ENCODE results near the gene CATSPERB. TPM values are rescaled to one million over a fixed set of nuclear protein-coding genes. Genes with fewer than 3 reads are reported as not detected.
"Not testable (repeated sequence)": the region's sequence is repeated elsewhere in the genome, so short reads cannot be mapped to it uniquely, and the experiment has no call there.

Gene CATSPERB
- total RNA-seq, 2 experiments from 2014 or later, result 0.14 to 0.29 TPM

GRCh38 chr14:91613459-91614112 is 118.3 kb downstream of the CATSPERB start:
- no peaks in the 10 kb centered on the region for H3K36me3 Mint-ChIP-seq
- DNase-seq (no peak), ATAC-seq (no peak)
- peaks cover 3% of the 10 kb centered on the region for H3K4me1 Mint-ChIP-seq
- no peaks in the 10 kb centered on the region for H3K27me3 Mint-ChIP-seq
- H3K27ac Mint-ChIP-seq, result no peak overlapping the region
- H3K9me3 Mint-ChIP-seq (ENCODE audit: low read depth), result no peaks in the 10 kb centered on the region
- CTCF ChIA-PET, result no interaction called here
- no peak overlapping the region for H3K4me3 Mint-ChIP-seq

GRCh38 chr14:91611528-91611927 is 120.4 kb downstream of the CATSPERB start:
- Mint-ChIP-seq H3K27me3 (peaks cover 5% of the 10 kb centered on the region), H3K4me1 (no peaks in the 10 kb centered on the region), H3K9me3 (ENCODE audit: low read depth) (no peaks in the 10 kb centered on the region), H3K36me3 (no peaks in the 10 kb centered on the region), H3K27ac (no peak overlapping the region), H3K4me3 (no peak overlapping the region)
- DNase-seq (no peak), ATAC-seq (no peak)
- CTCF ChIA-PET, result no interaction called here

- ATAC-seq (no peak), DNase-seq (no peak)
- CTCF ChIA-PET, result no interaction called here
- Mint-ChIP-seq H3K9me3 (ENCODE audit: low read depth) (no peaks in the 10 kb centered on the region), H3K27me3 (peaks cover 5% of the 10 kb centered on the region), H3K4me3 (no peak overlapping the region), H3K27ac (no peak overlapping the region), H3K36me3 (no peaks in the 10 kb centered on the region), H3K4me1 (no peaks in the 10 kb centered on the region)
Observed at GRCh38 chr14:91609161-91609560, 122.7 kb downstream of the CATSPERB start.

GRCh38 chr14:91607322-91608047 is 124.4 kb downstream of the CATSPERB start:
- Mint-ChIP-seq H3K4me3 (no peak overlapping the region), H3K9me3 (ENCODE audit: low read depth) (no peaks in the 10 kb centered on the region), H3K27me3 (peaks cover 8% of the 10 kb centered on the region), H3K36me3 (no peaks in the 10 kb centered on the region), H3K27ac (no peak overlapping the region), H3K4me1 (no peaks in the 10 kb centered on the region)
- ATAC-seq, result no peak
- CTCF ChIA-PET, result no interaction called here
- no peak for DNase-seq

GRCh38 chr14:91606851-91607250 is 125.0 kb downstream of the CATSPERB start:
- Mint-ChIP-seq H3K4me1 (no peaks in the 10 kb centered on the region), H3K4me3 (no peak overlapping the region), H3K27ac (no peak overlapping the region), H3K27me3 (peaks cover 8% of the 10 kb centered on the region), H3K9me3 (ENCODE audit: low read depth) (no peaks in the 10 kb centered on the region), H3K36me3 (no peaks in the 10 kb centered on the region)
- ATAC-seq, result no peak
- CTCF ChIA-PET, result no interaction called here
- no peak for DNase-seq

- H3K4me1 Mint-ChIP-seq; CTCF ChIA-PET; DNase-seq; ATAC-seq; H3K36me3 Mint-ChIP-seq; H3K4me3 Mint-ChIP-seq; H3K9me3 Mint-ChIP-seq (ENCODE audit: low read depth); H3K27ac Mint-ChIP-seq: not testable (repeated sequence)
- H3K27me3 Mint-ChIP-seq, result peaks cover 11% of the 10 kb centered on the region
Observed at GRCh38 chr14:91604611-91605010, 127.3 kb downstream of the CATSPERB start.

GRCh38 chr14:91599994-91600393 is 131.9 kb downstream of the CATSPERB start:
- CTCF ChIA-PET, result no interaction called here
- H3K36me3 Mint-ChIP-seq, result peaks cover 2% of the 10 kb centered on the region
- no peak overlapping the region for H3K27ac Mint-ChIP-seq

GRCh38 chr14:91595736-91596135 is 136.2 kb downstream of the CATSPERB start:
- H3K27me3 Mint-ChIP-seq, result no peaks in the 10 kb centered on the region
- peaks cover 2% of the 10 kb centered on the region for H3K36me3 Mint-ChIP-seq
- H3K4me3 Mint-ChIP-seq, result no peak overlapping the region
- DNase-seq, result no peak
- H3K9me3 Mint-ChIP-seq (ENCODE audit: low read depth), result peaks cover 8% of the 10 kb centered on the region
- ATAC-seq, result no peak
- no peak overlapping the region for H3K27ac Mint-ChIP-seq
- H3K4me1 Mint-ChIP-seq, result no peaks in the 10 kb centered on the region
- CTCF ChIA-PET, result no interaction called here

More at GRCh38 chr14:91599994-91600393, 131.9 kb downstream of the CATSPERB start:
- no peak for DNase-seq
- H3K4me1 Mint-ChIP-seq, result no peaks in the 10 kb centered on the region
- ATAC-seq, result no peak
- H3K9me3 Mint-ChIP-seq (ENCODE audit: low read depth), result peaks cover 7% of the 10 kb centered on the region
- no peak overlapping the region for H3K4me3 Mint-ChIP-seq
- peaks cover 7% of the 10 kb centered on the region for H3K27me3 Mint-ChIP-seq

GRCh38 chr14:91593957-91594356 is 137.9 kb downstream of the CATSPERB start:
- H3K27ac Mint-ChIP-seq; CTCF ChIA-PET; H3K4me3 Mint-ChIP-seq; H3K36me3 Mint-ChIP-seq; H3K9me3 Mint-ChIP-seq (ENCODE audit: low read depth); H3K27me3 Mint-ChIP-seq; DNase-seq; ATAC-seq; H3K4me1 Mint-ChIP-seq: not testable (repeated sequence)

- no peak for DNase-seq
- peaks cover 6% of the 10 kb centered on the region for H3K36me3 Mint-ChIP-seq
- H3K9me3 Mint-ChIP-seq (ENCODE audit: low read depth), result peaks cover 3% of the 10 kb centered on the region
- peaks cover 2% of the 10 kb centered on the region for H3K27me3 Mint-ChIP-seq
- H3K4me3 Mint-ChIP-seq, result no peak overlapping the region
- H3K4me1 Mint-ChIP-seq, result no peaks in the 10 kb centered on the region
- H3K27ac Mint-ChIP-seq, result no peak overlapping the region
- ATAC-seq, result no peak
- CTCF ChIA-PET, result interaction anchor here (0.7 kb wide), 1 partner anchor 12 kb away, joined by 3 read pairs; no protein-coding TSS in a partner anchor
Observed at GRCh38 chr14:91586410-91586809, 145.5 kb downstream of the CATSPERB start.

GRCh38 chr14:91585856-91586255 is 146.0 kb downstream of the CATSPERB start:
- peaks cover 3% of the 10 kb centered on the region for H3K9me3 Mint-ChIP-seq (ENCODE audit: low read depth)
- CTCF ChIA-PET, result interaction anchor here (0.7 kb wide), 1 partner anchor 13 kb away, joined by 3 read pairs; no protein-coding TSS in a partner anchor
- no peak overlapping the region for H3K4me3 Mint-ChIP-seq
- H3K27ac Mint-ChIP-seq, result no peak overlapping the region
- H3K4me1 Mint-ChIP-seq, result no peaks in the 10 kb centered on the region
- DNase-seq, result no peak
- H3K27me3 Mint-ChIP-seq, result peaks cover 4% of the 10 kb centered on the region
- ATAC-seq, result no peak
- peaks cover 6% of the 10 kb centered on the region for H3K36me3 Mint-ChIP-seq

- Mint-ChIP-seq H3K9me3 (ENCODE audit: low read depth) (peaks cover 5% of the 10 kb centered on the region), H3K4me3 (no peak overlapping the region), H3K27ac (no peak overlapping the region), H3K36me3 (peaks cover 6% of the 10 kb centered on the region), H3K4me1 (no peaks in the 10 kb centered on the region), H3K27me3 (peaks cover 8% of the 10 kb centered on the region)
- ATAC-seq, result no peak
- no peak for DNase-seq
- CTCF ChIA-PET, result no interaction called here
Observed at GRCh38 chr14:91582761-91583160, 149.1 kb downstream of the CATSPERB start.

GRCh38 chr14:91580876-91581577 is 150.9 kb downstream of the CATSPERB start:
- Mint-ChIP-seq H3K9me3 (ENCODE audit: low read depth) (peaks cover 5% of the 10 kb centered on the region), H3K4me1 (no peaks in the 10 kb centered on the region), H3K27ac (no peak overlapping the region), H3K27me3 (peaks cover 8% of the 10 kb centered on the region), H3K36me3 (peaks cover 6% of the 10 kb centered on the region), H3K4me3 (no peak overlapping the region)
- CTCF ChIA-PET, result no interaction called here
- ATAC-seq, result no peak
- no peak for DNase-seq

Data from activated CD8-positive, alpha-beta memory T cell treated with anti-CD3 and anti-CD28 coated beads, Interleukin-2, amount 10 ng/mL, durations not matched to agents 7 days and 5 days (primary cell).